K562 (cell line): ENCODE measurements around the gene SOWAHA. TPM values are rescaled to one million over a fixed set of nuclear protein-coding genes. Genes with fewer than 3 reads are reported as not detected.

ENCODE experiments used
- BMI1 ChIP-seq: fragments of 150-350 bp; IDR thresholded peaks from 2 replicates; pipeline ENCODE4 v1.6.1; 2014; ENCODE audit warnings: low read length
- BRD4 ChIP-seq: fragments of 200-600 bp; sonication (generic); IDR thresholded peaks from 2 replicates; pipeline ENCODE4 v1.6.1; 2017; ENCODE audit warnings: inconsistent platforms
- ETV1 ChIP-seq: fragments of 450-650 bp; conservative IDR thresholded peaks from 2 replicates; pipeline ENCODE4 v1.6.1; 2016; ENCODE audit warnings: missing genetic modification characterization, control low read depth, low read depth, missing compliant biosample characterization
- FOXK2 ChIP-seq, 2 experiments: fragments of 450-650 bp; IDR thresholded peaks in 1 of 2; conservative IDR thresholded peaks in 1 of 2; 2 replicates each; pipeline ENCODE4 v1.6.1; 2016; ENCODE audit warnings: low read depth in 2 of 2, mild to moderate bottlenecking in 1 of 2
- HDAC1 ChIP-seq, 2 experiments: fragments of 450-650 bp; IDR thresholded peaks; 2 replicates each; pipeline ENCODE4 v1.6.1; 2016 to 2017; ENCODE audit warnings: inconsistent platforms in 1 of 2, mild to moderate bottlenecking in 1 of 2, moderate library complexity in 1 of 2
- HMGN3 ChIP-seq: IDR thresholded peaks from 2 replicates; pipeline ENCODE4 v1.6.1; 2011; ENCODE audit warnings: borderline replicate concordance, low read depth, mild to moderate bottlenecking, mixed read lengths, low read length; ENCODE audit not compliant: insufficient read length; ENCODE audit errors: extremely low read depth
- KLF1 ChIP-seq: fragments of 450-650 bp; IDR thresholded peaks from 2 replicates; pipeline ENCODE4 v1.6.1; 2016; ENCODE audit warnings: missing genetic modification characterization, missing compliant biosample characterization
- NFRKB ChIP-seq: fragments of 450-650 bp; IDR thresholded peaks from 2 replicates; pipeline ENCODE4 v1.6.1; 2016; ENCODE audit warnings: low read depth
- PHF8 ChIP-seq: fragments of 200-600 bp; sonication (generic); IDR thresholded peaks from 2 replicates; pipeline ENCODE4 v1.6.1; 2012; ENCODE audit warnings: mixed run types, mild to moderate bottlenecking, inconsistent platforms, low read length, moderate library complexity, borderline replicate concordance
- SMAD1 ChIP-seq: fragments of 150-350 bp; IDR thresholded peaks from 2 replicates; pipeline ENCODE4 v1.6.1; 2014; ENCODE audit warnings: low read length, low read depth; ENCODE audit not compliant: partially characterized antibody
- SREBF2 ChIP-seq: sonication (generic); formaldehyde crosslinking; IDR thresholded peaks from 2 replicates; pipeline ENCODE4 v1.4.0; 2020; ENCODE audit warnings: mild to moderate bottlenecking, missing genetic modification reagents
- SRSF1 ChIP-seq: fragments of 200-400 bp; formaldehyde crosslinking; IDR thresholded peaks from 2 replicates; pipeline ENCODE4 v1.6.1; 2017; ENCODE audit warnings: mild to moderate bottlenecking, low read depth, low read length, moderate library complexity
- TCF7L2 ChIP-seq: fragments of 150-350 bp; IDR thresholded peaks from 2 replicates; pipeline ENCODE4 v1.6.1; 2016; ENCODE audit warnings: low read depth, mild to moderate bottlenecking, low read length, moderate library complexity
- XRCC3 ChIP-seq: fragments of 450-650 bp; IDR thresholded peaks from 2 replicates; pipeline ENCODE4 v1.6.1; 2017; ENCODE audit warnings: mild to moderate bottlenecking, moderate library complexity
- ZBED1 ChIP-seq: IDR thresholded peaks from 2 replicates; pipeline ENCODE4 v1.6.1; 2014
- ZBTB1 ChIP-seq: sonication (generic); formaldehyde crosslinking; IDR thresholded peaks from 2 replicates; pipeline ENCODE4 v1.8.1; 2023; ENCODE audit warnings: missing genetic modification reagents, low read depth, mild to moderate bottlenecking, borderline replicate concordance
- ZBTB11 ChIP-seq, 3 experiments: fragments of 200-800 bp in 1 of 3; fragments of 250-450 bp in 1 of 3; fragments of 450-650 bp in 1 of 3; sonication (Bioruptor Pico) in 1 of 3; sonication (Bioruptor generic) in 1 of 3; formaldehyde crosslinking in 1 of 3; IDR thresholded peaks; 2 replicates each; pipeline versions ENCODE4 v1.6.1 to v1.8.0; 2016 to 2022; ENCODE audit warnings: mild to moderate bottlenecking in 2 of 3, missing genetic modification characterization in 2 of 3, missing compliant biosample characterization in 1 of 3, moderate library complexity in 1 of 3
- ZNF780A ChIP-seq: fragments of 250-450 bp; sonication (Bioruptor Pico); IDR thresholded peaks from 2 replicates; pipeline ENCODE4 v1.5.0; 2021; ENCODE audit warnings: mild to moderate bottlenecking
- polyA plus RNA-seq, 8 experiments: library from polyadenylated mRNA; depleted of rRNA in 4 of 8; stranded (reverse) in 5 of 8; unstranded in 3 of 8; fragments of >200 nt; fragmentation: Nextera tagmentation in 2 of 8; fragmentation: Illumina TruSeq in 1 of 8; extraction: Ambion mirVana in 2 of 8; extraction: Trizol in 1 of 8; gene quantifications; 2 replicates each; pipeline versions ENCODE4 v1.2.1 to v1.2.3, GENCODE V29; 2011 to 2014; ENCODE audit warnings: inconsistent platforms in 1 of 8, missing spikeins in 1 of 8
- total RNA-seq, 7 experiments: library from RNA; depleted of rRNA in 6 of 7; stranded (reverse); fragments of >200 nt in 6 of 7; fragmentation: Illumina TruSeq in 2 of 7; extraction: Trizol in 2 of 7; gene quantifications; 2 replicates each; pipeline versions ENCODE4 v1.2.1 to v1.2.3, GENCODE V29; 2011 to 2021; ENCODE audit warnings: low replicate concordance in 1 of 7
- TF ChIP-seq, protein P1 (sequence below): fragments of 450-650 bp; conservative IDR thresholded peaks from 2 replicates; pipeline ENCODE4 v1.6.1; 2016; ENCODE audit warnings: missing genetic modification characterization, low read depth, mild to moderate bottlenecking, missing compliant biosample characterization, moderate library complexity
- TF ChIP-seq, protein P2 (sequence below): sonication (generic); formaldehyde crosslinking; IDR thresholded peaks from 2 replicates; pipeline ENCODE4 v1.9.0; 2022; ENCODE audit warnings: mild to moderate bottlenecking, missing genetic modification reagents
- TF ChIP-seq, protein P3 (sequence below), 2 experiments: IDR thresholded peaks; 2 replicates each; pipeline ENCODE4 v1.6.1; 2011; ENCODE audit warnings: borderline replicate concordance in 1 of 2, control low read depth in 1 of 2, low read depth in 1 of 2, low read length in 1 of 2, mild to moderate bottlenecking in 1 of 2, mixed read lengths in 1 of 2, moderate library complexity in 1 of 2; ENCODE audit not compliant: insufficient read depth in 1 of 2, insufficient read length in 1 of 2, poor library complexity in 1 of 2, severe bottlenecking in 1 of 2; ENCODE audit errors: extremely low read depth in 1 of 2

SOWAHA gene
- total and polyA plus RNA-seq, 9 of the 15 experiments (the other 6 are each of a cell fraction or from before 2014, with no cell fraction given) = not detected

- no peak for TF ChIP-seq XRCC3
- TF ChIP-seq ZBTB11 (CRISPR knock-in tag; IDR thresholded peaks at IDR 0.05) = peak in 1 of 3 experiments; percentile 66; a peak in 2 of 6 replicates
- TF ChIP-seq BMI1 = no peak
- TF ChIP-seq TCF7L2 = no peak
- TF ChIP-seq SREBF2 (CRISPR knock-in tag) = no peak
- TF ChIP-seq KLF1 (tag) = no peak
- TF ChIP-seq, protein P1, sequence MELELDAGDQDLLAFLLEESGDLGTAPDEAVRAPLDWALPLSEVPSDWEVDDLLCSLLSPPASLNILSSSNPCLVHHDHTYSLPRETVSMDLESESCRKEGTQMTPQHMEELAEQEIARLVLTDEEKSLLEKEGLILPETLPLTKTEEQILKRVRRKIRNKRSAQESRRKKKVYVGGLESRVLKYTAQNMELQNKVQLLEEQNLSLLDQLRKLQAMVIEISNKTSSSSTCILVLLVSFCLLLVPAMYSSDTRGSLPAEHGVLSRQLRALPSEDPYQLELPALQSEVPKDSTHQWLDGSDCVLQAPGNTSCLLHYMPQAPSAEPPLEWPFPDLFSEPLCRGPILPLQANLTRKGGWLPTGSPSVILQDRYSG (tag) = 0 out of 2 replicates have a peak, but pooled peaks have one; percentile 49
- TF ChIP-seq BRD4 = 0 out of 2 replicates have a peak, but pooled peaks have one; percentile 41
- no peak for TF ChIP-seq SRSF1
- TF ChIP-seq SMAD1 = no peak
- TF ChIP-seq NFRKB = peak; percentile 30; the same call in 1 of the 2 replicates
- peak in 1 of 2 experiments; percentile 10; a peak in 1 of 4 replicates for TF ChIP-seq HDAC1 (IDR thresholded peaks at IDR 0.05)
- TF ChIP-seq, protein P2, sequence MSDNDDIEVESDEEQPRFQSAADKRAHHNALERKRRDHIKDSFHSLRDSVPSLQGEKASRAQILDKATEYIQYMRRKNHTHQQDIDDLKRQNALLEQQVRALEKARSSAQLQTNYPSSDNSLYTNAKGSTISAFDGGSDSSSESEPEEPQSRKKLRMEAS (CRISPR knock-in tag) = peak; percentile 50; the same call in 1 of the 2 replicates
- TF ChIP-seq, protein P3, sequence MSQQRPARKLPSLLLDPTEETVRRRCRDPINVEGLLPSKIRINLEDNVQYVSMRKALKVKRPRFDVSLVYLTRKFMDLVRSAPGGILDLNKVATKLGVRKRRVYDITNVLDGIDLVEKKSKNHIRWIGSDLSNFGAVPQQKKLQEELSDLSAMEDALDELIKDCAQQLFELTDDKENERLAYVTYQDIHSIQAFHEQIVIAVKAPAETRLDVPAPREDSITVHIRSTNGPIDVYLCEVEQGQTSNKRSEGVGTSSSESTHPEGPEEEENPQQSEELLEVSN (IDR thresholded peaks at IDR 0.05; ENCODE audit: borderline replicate concordance in 1 of 2, extremely low read depth in 1 of 2, insufficient read depth in 1 of 2, insufficient read length in 1 of 2, low read depth in 1 of 2, low read length in 1 of 2, poor library complexity in 1 of 2, severe bottlenecking in 1 of 2) = peak; percentile 54 to 91
- no peak for TF ChIP-seq ZNF780A (CRISPR knock-in tag)
- no peak for TF ChIP-seq ZBED1
- TF ChIP-seq PHF8 = peak; percentile 52; the same call in 1 of the 2 replicates
- TF ChIP-seq FOXK2 (conservative IDR thresholded peaks at IDR 0.05 in 1 of 2, IDR thresholded peaks at IDR 0.05 in 1 of 2; ENCODE audit: low read depth in 2 of 2) = no peak
- peak; percentile 14; the same call in 1 of the 2 replicates for TF ChIP-seq ZBTB1 (CRISPR knock-in tag)
- TF ChIP-seq HMGN3 = peak; percentile 54
- peak; percentile 36; the same call in 1 of the 2 replicates for TF ChIP-seq ETV1 (tag)
Observed at GRCh38 chr5:132777209-132778069, 35.7 kb upstream of the SOWAHA start, which contains the start of gene SEPTIN8 (continued).
